ENCODE measurements around the gene FHOD1. TPM values are rescaled to one million over a fixed set of nuclear protein-coding genes. Genes with fewer than 3 reads are reported as not detected.

Gene FHOD1
- total RNA-seq, 4 donors from 2014 or later: 17.9 to 26.4 (median 24.3) TPM

GRCh38 chr16:67202956-67203493 is 44.3 kb downstream of the FHOD1 start:
- WGBS, 2 donors: 92 to 93% methylated on average over 13 to 14 of the region's 23 CpGs
- no peaks in the 10 kb centered on the region for H3K27me3 ChIP-seq
- H3K27ac ChIP-seq: no peak overlapping the region
- peaks cover 5 to 14% of the 10 kb centered on the region in 2 donors for H3K4me1 ChIP-seq
- no peak overlapping the region for H3K4me3 ChIP-seq (replicated peaks in 1 of 3)
- DNase-seq: no peak
- H3K9me3 ChIP-seq: no peaks in the 10 kb centered on the region
- peaks cover 21 to 24% of the 10 kb centered on the region in 2 donors for H3K36me3 ChIP-seq
- intact Hi-C loops (cut with DNase I): no loop called here
- no peak for TF ChIP-seq CTCF (IDR thresholded peaks at IDR 0.05)
- TF ChIP-seq POLR2A (IDR thresholded peaks at IDR 0.05): no peak

GRCh38 chr16:67202426-67202825 is 44.9 kb downstream of the FHOD1 start:
- DNase-seq: no peak
- no peak for TF ChIP-seq POLR2A (IDR thresholded peaks at IDR 0.05)
- no peak for TF ChIP-seq CTCF (IDR thresholded peaks at IDR 0.05)
- intact Hi-C loops (cut with DNase I): no loop called here
- no peaks in the 10 kb centered on the region for H3K9me3 ChIP-seq
- H3K27me3 ChIP-seq: no peaks in the 10 kb centered on the region
- peaks cover 8 to 18% of the 10 kb centered on the region in 2 donors for H3K4me1 ChIP-seq
- WGBS, 2 donors: 98 to 100% methylated on average over 4 to 12 of the region's 12 CpGs
- H3K4me3 ChIP-seq (replicated peaks in 1 of 3): no peak overlapping the region
- peaks cover 23 to 25% of the 10 kb centered on the region in 2 donors for H3K36me3 ChIP-seq
- no peak overlapping the region for H3K27ac ChIP-seq

- TF ChIP-seq POLR2A (IDR thresholded peaks at IDR 0.05) (no peak), CTCF (IDR thresholded peaks at IDR 0.05) (no peak)
- 94 to 97% methylated on average over 27 to 33 of the region's 40 CpGs for WGBS, 2 donors
- Histone ChIP-seq H3K4me1 (peaks cover 8 to 18% of the 10 kb centered on the region in 2 donors), H3K36me3 (peaks cover 30 to 32% of the 10 kb centered on the region in 2 donors), H3K27ac (no peak overlapping the region), H3K27me3 (no peaks in the 10 kb centered on the region), H3K4me3 (replicated peaks in 1 of 3) (no peak overlapping the region), H3K9me3 (no peaks in the 10 kb centered on the region)
- no peak for DNase-seq
- intact Hi-C loops (cut with DNase I): no loop called here
Measured at GRCh38 chr16:67201411-67202345, 45.6 kb downstream of the FHOD1 start.

GRCh38 chr16:67200491-67200890 is 46.8 kb downstream of the FHOD1 start:
- TF ChIP-seq POLR2A (IDR thresholded peaks at IDR 0.05) (no peak), CTCF (IDR thresholded peaks at IDR 0.05) (no peak)
- H3K27me3 ChIP-seq: no peaks in the 10 kb centered on the region
- no peaks in the 10 kb centered on the region for H3K9me3 ChIP-seq
- peaks cover 8 to 18% of the 10 kb centered on the region in 2 donors for H3K4me1 ChIP-seq
- WGBS, 2 donors: 90 to 94% methylated on average over 8 of the region's 8 CpGs
- intact Hi-C loops (cut with DNase I): no loop called here
- no peak overlapping the region for H3K4me3 ChIP-seq (replicated peaks in 1 of 3)
- H3K27ac ChIP-seq: no peak overlapping the region
- peaks cover 42 to 44% of the 10 kb centered on the region in 2 donors for H3K36me3 ChIP-seq
- no peak for DNase-seq

GRCh38 chr16:67199808-67200198 is 47.5 kb downstream of the FHOD1 start:
- peak; percentile 23 to 34 for DNase-seq
- no peaks in the 10 kb centered on the region for H3K9me3 ChIP-seq
- H3K27ac ChIP-seq: no peak overlapping the region
- WGBS, 2 donors: 30 to 45% methylated on average over 20 to 22 of the region's 22 CpGs
- peaks cover 49 to 51% of the 10 kb centered on the region in 2 donors for H3K36me3 ChIP-seq
- peaks cover 8 to 18% of the 10 kb centered on the region in 2 donors for H3K4me1 ChIP-seq
- H3K27me3 ChIP-seq: no peaks in the 10 kb centered on the region
- TF ChIP-seq POLR2A (IDR thresholded peaks at IDR 0.05) (no peak), CTCF (IDR thresholded peaks at IDR 0.05) (peak in 1 of 6 experiments; percentile 28)
- H3K4me3 ChIP-seq (replicated peaks in 1 of 3): peak overlapping the region in 1 of 3 donors; percentile 41
- intact Hi-C loops (cut with DNase I): no loop called here
